ENCODE results near the gene ACACA.

The ACACA gene

GRCh38 chr17:37219876-37220606 is 186.6 kb downstream of the ACACA start:
- no peak for DNase-seq

- no peak for DNase-seq
Measured at GRCh38 chr17:37218849-37219248, 187.8 kb downstream of the ACACA start.

- no peak for DNase-seq
Measured at GRCh38 chr17:37214416-37214815, 192.2 kb downstream of the ACACA start.

GRCh38 chr17:37213927-37214326 is 192.7 kb downstream of the ACACA start:
- no peak for DNase-seq

- DNase-seq, result no peak
Measured at GRCh38 chr17:37212179-37212578, 194.5 kb downstream of the ACACA start.

GRCh38 chr17:37211136-37211535 is 195.5 kb downstream of the ACACA start:
- DNase-seq, result no peak

- DNase-seq, result no peak
Measured at GRCh38 chr17:37207103-37207502, 199.5 kb downstream of the ACACA start.

GRCh38 chr17:37206299-37206698 is 200.3 kb downstream of the ACACA start:
- no peak for DNase-seq

GRCh38 chr17:37200497-37200896 is 206.1 kb downstream of the ACACA start:
- no peak for DNase-seq

GRCh38 chr17:37197336-37197735 is 209.3 kb downstream of the ACACA start:
- no peak for DNase-seq

GRCh38 chr17:37194208-37194607 is 212.4 kb downstream of the ACACA start:
- no peak for DNase-seq

- no peak for DNase-seq
Measured at GRCh38 chr17:37191219-37191618, 215.4 kb downstream of the ACACA start.

- no peak for DNase-seq
Measured at GRCh38 chr17:37190493-37190892, 216.1 kb downstream of the ACACA start.

GRCh38 chr17:37188157-37188556 is 218.5 kb downstream of the ACACA start:
- DNase-seq, result no peak

GRCh38 chr17:37187262-37187661 is 219.4 kb downstream of the ACACA start:
- DNase-seq, result no peak

- DNase-seq, result no peak
Measured at GRCh38 chr17:37182786-37183465, 223.7 kb downstream of the ACACA start.

- DNase-seq, result no peak
Measured at GRCh38 chr17:37180376-37180775, 226.3 kb downstream of the ACACA start.

GRCh38 chr17:37179893-37180292 is 226.7 kb downstream of the ACACA start:
- DNase-seq, result no peak

GRCh38 chr17:37177254-37177870 is 229.3 kb downstream of the ACACA start:
- DNase-seq, result no peak

GRCh38 chr17:37176723-37177122 is 229.9 kb downstream of the ACACA start:
- DNase-seq, result no peak

GRCh38 chr17:37174205-37174604 is 232.4 kb downstream of the ACACA start:
- peak; percentile 2 for DNase-seq

- no peak for DNase-seq
Measured at GRCh38 chr17:37170881-37171425, 235.7 kb downstream of the ACACA start.

GRCh38 chr17:37168731-37169353 is 237.8 kb downstream of the ACACA start:
- peak; percentile 54 for DNase-seq
